Measurements from ENCODE around the gene STAMBP.
"Not testable (repeated sequence)": the region's sequence is repeated elsewhere in the genome, so short reads cannot be mapped to it uniquely, and the experiment has no call there.

The STAMBP gene

GRCh38 chr2:73828818-73829570, at the start of gene STAMBP:
Gene STAMBP, plus strand, starts transcription at chr2:73828961. Its CDS starts 1,896 bp downstream, at chr2:73830857.
- peak; percentile 93 for DNase-seq

DNA sequence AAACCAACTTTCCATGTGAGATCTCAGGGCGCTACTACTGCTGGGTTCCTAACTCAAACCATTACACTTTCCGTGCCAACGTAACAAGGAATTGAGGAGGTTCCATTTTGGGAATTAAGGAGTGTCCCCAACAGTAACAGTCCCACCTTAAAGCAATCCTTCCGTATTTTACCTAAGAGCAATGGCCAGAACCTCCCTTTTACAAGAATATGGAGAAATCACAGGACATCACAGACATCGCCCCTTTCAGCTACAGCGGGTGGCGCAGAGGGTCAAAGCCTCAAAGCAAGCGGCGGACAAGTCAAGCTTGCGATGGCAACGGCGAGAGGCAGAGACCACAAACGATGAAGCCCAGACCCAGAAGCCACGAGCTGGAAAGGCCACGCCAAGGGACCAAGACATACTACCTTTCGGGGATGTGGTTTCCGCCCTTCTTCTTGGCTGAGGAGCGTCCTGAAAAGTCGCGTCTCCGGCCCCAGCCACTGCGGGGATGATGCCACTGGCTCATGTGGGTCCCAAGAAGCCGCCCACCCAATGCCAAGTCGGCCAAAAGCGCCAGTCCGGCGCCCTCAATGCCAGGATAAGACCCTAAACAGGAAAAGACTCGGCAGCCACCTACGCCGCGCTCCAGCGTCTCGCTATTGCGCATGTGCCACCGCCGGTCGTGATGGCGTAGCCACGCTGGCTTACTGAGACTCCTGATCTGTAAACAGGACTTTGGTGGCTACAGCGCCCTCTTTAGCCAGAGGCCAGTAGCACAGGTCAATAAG, 49.1 kb upstream of the STAMBP start, which contains the start of gene DUSP11:
DUSP11 (minus strand) TSS at position 637 of the 770 bp plus-strand sequence; CDS start at position 508, 129 bp downstream.
- peak; percentile 81 for DNase-seq

- no peak for DNase-seq
Observed at GRCh38 chr2:73780237-73780582, 48.6 kb upstream of the STAMBP start.

DNA sequence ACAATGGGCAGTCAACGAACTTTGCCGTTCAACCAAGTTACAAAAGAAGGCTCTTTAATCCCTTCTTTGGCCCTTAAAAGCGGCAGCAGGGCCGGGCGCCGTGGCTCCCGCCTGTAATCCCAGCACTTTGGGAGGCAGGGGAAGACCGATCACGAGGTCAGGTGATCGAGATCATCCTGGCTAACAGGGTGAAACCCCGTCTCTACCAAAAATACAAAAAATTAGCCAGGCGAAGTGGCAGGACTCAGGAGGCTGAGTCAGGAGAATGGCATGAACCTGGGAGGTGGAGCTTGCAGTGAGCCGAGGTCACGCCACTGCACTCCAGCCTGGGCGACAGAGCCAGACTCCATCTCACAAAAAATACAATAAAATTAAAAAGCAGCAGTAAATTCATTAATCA, 45.4 kb upstream of the STAMBP start:
- DNase-seq = not testable (repeated sequence)

- DNase-seq = not testable (repeated sequence)
Observed at GRCh38 chr2:73783883-73784282, 44.9 kb upstream of the STAMBP start, which contains the start of gene C2orf78. Gene C2orf78, plus strand, starts transcription at chr2:73784183. Its CDS starts 127 bp downstream, at chr2:73784310.

- DNase-seq = no peak
Observed at GRCh38 chr2:73811878-73812277, 16.9 kb upstream of the STAMBP start.

GRCh38 chr2:73812635-73813034, 16.1 kb upstream of the STAMBP start:
- DNase-seq = no peak

DNA sequence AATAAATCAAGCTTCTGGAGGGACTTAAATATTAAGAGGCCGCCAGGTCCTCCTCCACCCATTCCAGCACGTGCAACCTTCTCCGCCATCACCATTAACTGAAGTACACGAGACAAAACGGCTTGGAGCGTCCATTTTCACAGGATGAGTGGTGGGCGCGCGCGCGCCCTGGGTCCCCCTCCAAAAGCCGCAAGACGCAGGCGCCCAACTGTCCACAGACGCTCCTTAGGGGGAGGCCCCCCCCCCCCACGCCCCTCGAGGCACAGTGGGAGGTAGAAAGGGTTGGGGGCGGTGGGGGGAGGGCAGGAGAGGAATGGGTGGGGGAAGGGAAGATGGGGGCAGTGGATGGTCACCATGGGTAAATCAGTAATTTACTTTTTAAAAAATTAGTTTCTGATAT, 10.5 kb upstream of the STAMBP start:
- no peak for DNase-seq

DNA sequence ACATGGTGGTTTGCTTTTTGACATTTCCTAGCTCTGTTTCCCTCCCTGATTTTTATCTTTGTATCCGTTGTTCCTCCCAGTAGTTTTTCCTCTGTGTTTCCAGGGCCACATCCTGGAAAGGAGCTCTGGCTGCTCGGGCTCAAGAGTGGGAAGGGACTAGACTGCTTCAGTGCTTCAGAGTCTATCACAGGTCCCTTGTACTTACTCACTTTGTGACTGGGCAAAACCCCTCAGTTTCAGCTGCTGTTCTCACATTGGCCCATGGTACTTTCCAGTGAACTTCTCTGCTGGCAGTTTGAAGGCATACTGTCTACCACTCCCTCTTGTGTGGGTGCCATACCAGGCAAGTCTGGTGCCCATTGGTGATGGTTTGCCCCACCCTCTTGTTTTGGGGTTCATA, 7.5 kb upstream of the STAMBP start:
- DNase-seq = no peak

GRCh38 chr2:73821669-73822068, 7.1 kb upstream of the STAMBP start:
- no peak for DNase-seq

- DNase-seq = no peak
Observed at GRCh38 chr2:73822276-73822675, 6.5 kb upstream of the STAMBP start.

GRCh38 chr2:73822991-73823390, 5.8 kb upstream of the STAMBP start:
- no peak for DNase-seq

DNA sequence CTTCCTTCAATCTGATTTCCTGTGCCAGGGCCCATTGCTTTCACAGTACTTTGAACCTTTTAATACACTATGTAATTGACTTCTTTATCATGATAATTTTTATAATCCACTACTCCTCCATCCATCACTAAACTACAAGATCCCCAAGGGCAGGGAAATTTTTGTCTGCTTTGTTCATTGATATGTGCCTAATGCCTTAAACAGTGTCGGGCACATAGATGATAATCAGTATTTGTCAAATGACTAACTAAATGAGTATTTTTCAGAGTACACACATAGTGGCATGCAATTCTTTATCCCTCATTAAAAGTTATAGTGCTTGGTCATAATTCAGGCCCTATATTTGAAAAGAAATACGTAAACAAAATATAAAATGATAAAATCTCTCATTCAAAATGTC, 5.3 kb upstream of the STAMBP start:
- DNase-seq = no peak

DNA sequence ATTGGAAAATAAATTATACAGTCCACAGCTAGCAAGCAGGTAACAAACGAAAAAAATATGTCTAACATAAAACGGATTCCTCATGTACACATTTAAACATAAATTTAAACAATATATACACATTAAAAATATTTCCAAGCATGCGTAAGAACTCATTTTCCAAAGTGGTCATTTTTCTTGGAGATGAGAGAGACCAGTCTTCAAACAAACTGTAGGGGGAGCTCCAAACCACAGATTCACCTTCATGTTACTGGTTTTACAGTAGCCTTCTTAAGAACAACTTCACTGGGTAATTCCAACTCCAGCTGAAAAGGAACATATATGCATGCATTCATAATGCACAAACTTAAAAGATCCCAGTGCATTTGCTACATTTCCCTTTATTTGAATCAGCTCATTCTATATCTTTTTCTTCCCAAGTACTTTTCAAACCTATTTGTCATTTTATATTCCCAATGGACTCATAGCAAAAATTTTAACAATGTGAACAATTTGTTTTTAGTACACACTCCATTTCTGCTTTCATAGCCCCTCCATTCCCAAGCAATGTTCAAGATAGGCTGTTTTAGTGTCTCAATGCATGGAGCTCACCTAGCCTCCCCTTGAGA, 4.7 kb upstream of the STAMBP start:
- peak; percentile 43 for DNase-seq

DNA sequence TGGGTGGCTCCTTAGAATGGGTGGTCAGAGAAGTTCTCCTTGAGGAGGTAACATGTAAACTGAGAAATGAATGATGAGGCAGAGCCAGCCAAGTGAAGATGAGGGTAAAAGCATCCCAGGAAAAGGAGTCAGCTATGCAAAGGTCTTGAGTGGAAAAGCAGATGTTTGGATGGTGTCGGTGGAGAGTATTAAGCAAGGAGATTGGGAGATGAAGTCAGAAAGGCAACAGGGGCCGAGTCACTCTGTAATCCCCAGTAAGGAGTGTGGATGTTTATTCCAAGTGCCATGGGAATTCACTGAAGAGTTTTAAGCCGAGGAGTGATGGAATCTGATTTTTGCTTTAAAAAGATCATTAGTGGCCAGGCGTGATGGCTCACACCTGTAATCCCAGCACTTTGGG, 3.4 kb upstream of the STAMBP start:
- no peak for DNase-seq

GRCh38 chr2:73827018-73827417, 1.7 kb upstream of the STAMBP start:
- DNase-seq = no peak

GRCh38 chr2:73827660-73828388, 937 bp upstream of the STAMBP start:
- no peak for DNase-seq

- no peak for DNase-seq
Observed at GRCh38 chr2:73828389-73828817, 358 bp upstream of the STAMBP start.

DNA sequence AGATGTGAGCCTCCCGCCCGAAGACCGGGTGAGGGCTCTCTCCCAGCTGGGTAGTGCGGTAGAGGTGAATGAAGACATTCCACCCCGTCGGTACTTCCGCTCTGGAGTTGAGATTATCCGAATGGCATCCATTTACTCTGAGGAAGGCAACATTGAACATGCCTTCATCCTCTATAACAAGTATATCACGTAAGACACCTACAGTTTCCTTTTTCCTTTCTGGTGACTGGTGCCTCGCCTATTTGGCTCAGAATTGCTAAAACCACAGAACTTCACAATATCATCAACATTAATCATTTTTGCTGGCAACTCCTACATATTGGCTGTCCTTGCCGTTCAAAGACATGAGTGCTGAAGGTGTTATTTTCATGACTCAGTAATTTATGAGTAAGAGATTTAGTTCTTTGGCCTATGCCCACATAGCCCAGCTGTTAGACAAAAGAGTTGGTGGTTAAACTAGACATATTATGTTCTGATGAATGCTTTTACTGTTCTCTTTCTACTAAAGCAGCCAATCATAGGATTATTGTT, 2.2 kb downstream of the STAMBP start:
- no peak for DNase-seq

DNA sequence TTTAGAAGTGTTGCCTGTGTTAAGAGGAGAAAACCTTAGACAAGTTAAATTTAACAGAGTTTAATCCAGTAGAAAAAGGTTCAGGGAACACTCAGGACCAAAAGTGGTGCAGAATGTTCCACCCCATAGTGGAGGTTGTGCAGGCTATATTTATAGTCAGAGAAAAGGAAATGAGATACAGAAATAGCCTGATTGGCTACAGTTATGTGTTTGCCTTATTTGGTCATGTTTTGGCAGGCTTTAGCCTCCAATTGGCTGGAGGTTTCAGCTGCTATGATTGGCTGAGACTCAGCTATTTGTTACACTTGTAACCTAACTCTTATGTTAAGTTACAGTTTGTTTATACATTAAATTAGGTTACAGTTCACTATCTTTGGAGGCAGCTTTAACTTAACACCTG, 4.2 kb downstream of the STAMBP start:
- no peak for DNase-seq

DNA sequence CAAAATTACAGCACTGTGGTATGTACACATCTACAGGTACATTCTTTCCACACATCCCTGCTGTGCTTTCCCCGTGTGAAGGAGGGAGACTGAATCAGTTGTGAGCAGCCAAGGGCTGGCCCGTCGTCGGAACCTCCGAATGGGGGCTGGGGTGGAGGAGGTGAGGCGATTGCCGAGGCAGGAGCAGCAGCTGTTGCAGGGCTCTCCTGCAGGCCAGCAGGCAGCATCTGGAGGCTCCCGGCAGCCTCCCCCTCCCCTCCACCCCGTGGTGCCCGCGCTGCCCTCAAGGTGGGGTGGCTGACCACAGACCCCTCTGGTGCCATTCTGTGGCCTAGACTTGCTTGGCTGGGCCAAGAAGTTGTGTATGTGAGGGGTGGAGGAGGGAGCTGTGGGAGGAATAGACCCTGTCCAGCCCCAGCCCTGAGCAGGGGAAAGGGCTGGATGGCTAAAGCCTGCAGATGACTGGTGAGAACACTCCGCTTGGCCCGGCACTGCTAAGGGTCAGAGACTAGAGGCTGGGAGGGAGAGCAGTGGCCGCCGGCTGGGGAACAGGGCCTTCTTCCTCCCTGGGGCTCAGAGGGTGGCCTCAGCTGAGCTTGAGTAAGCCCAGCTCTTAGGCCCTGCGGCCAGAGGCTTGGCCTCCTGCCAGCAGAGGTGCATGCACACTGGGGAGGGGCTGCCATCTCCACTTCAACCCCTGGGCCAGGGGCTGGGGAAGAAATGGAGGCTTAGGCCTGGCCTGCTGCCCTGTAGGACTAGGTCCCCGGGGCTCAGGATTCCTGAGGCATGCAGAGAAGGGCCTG, 7.6 kb downstream of the STAMBP start:
- DNase-seq = no peak
